HepG2 (cell line): Measurements from ENCODE around the gene LRP10. TPM values are rescaled to one million over a fixed set of nuclear protein-coding genes. Genes with fewer than 3 reads are reported as not detected.

Experiments used
- ATF1 ChIP-seq: IDR thresholded peaks from 2 replicates; pipeline ENCODE4 v1.6.1; 2016; ENCODE audit warnings: mild to moderate bottlenecking, control low read depth
- E2F2 ChIP-seq: sonication (generic); formaldehyde crosslinking; IDR thresholded peaks from 2 replicates; pipeline ENCODE4 v1.4.0; 2020; ENCODE audit warnings: missing genetic modification reagents, borderline replicate concordance
- EED ChIP-seq: sonication (generic); formaldehyde crosslinking; IDR thresholded peaks from 2 replicates; pipeline ENCODE4 v1.5.0; 2020; ENCODE audit warnings: mild to moderate bottlenecking, missing genetic modification reagents
- ESRRA ChIP-seq: sonication (generic); formaldehyde crosslinking; IDR thresholded peaks from 2 replicates; pipeline ENCODE4 v1.5.1; 2020; ENCODE audit warnings: mild to moderate bottlenecking, low read depth, missing genetic modification reagents
- KDM2A ChIP-seq: sonication (generic); formaldehyde crosslinking; IDR thresholded peaks from 2 replicates; pipeline ENCODE4 v1.4.0; 2020; ENCODE audit warnings: low read depth, missing genetic modification reagents, borderline replicate concordance
- NFKB2 ChIP-seq: sonication (generic); formaldehyde crosslinking; IDR thresholded peaks from 2 replicates; pipeline ENCODE4 v1.4.0; 2020; ENCODE audit warnings: missing genetic modification reagents, borderline replicate concordance
- NPAS2 ChIP-seq: sonication (generic); formaldehyde crosslinking; IDR thresholded peaks from 2 replicates; pipeline ENCODE4 v1.8.0; 2022; ENCODE audit warnings: mild to moderate bottlenecking, missing genetic modification reagents, borderline replicate concordance
- PAWR ChIP-seq: sonication (generic); formaldehyde crosslinking; IDR thresholded peaks from 2 replicates; pipeline ENCODE4 v1.4.0; 2020; ENCODE audit warnings: missing genetic modification reagents, mild to moderate bottlenecking, borderline replicate concordance
- PRMT3 ChIP-seq: sonication (generic); formaldehyde crosslinking; IDR thresholded peaks from 2 replicates; pipeline ENCODE4 v1.8.1; 2022; ENCODE audit warnings: low read depth, mild to moderate bottlenecking, moderate library complexity, missing genetic modification reagents, borderline replicate concordance
- RCOR2 ChIP-seq: IDR thresholded peaks from 2 replicates; pipeline ENCODE4 v1.6.1; 2016; ENCODE audit warnings: missing biosample characterization, missing genetic modification reagents
- RFX1 ChIP-seq: fragments of 450-650 bp; IDR thresholded peaks from 2 replicates; pipeline ENCODE4 v1.6.1; 2017
- SP140L ChIP-seq: sonication (generic); formaldehyde crosslinking; IDR thresholded peaks from 2 replicates; pipeline ENCODE4 v1.4.0; 2020; ENCODE audit warnings: missing genetic modification reagents, borderline replicate concordance
- ZNF101 ChIP-seq: sonication (generic); formaldehyde crosslinking; IDR thresholded peaks from 2 replicates; pipeline ENCODE4 v1.4.0; 2020; ENCODE audit warnings: mild to moderate bottlenecking, low read depth, missing genetic modification reagents, borderline replicate concordance
- ZNF296 ChIP-seq: sonication (generic); formaldehyde crosslinking; conservative IDR thresholded peaks from 2 replicates; pipeline ENCODE4 v1.5.0; 2020; ENCODE audit warnings: mild to moderate bottlenecking, missing genetic modification reagents
- ZNF510 ChIP-seq: sonication (generic); formaldehyde crosslinking; IDR thresholded peaks from 2 replicates; pipeline ENCODE4 v1.4.0; 2020; ENCODE audit warnings: low read depth, mild to moderate bottlenecking, missing genetic modification reagents
- ZNF577 ChIP-seq: sonication (generic); formaldehyde crosslinking; IDR thresholded peaks from 2 replicates; pipeline ENCODE4 v1.4.0; 2020; ENCODE audit warnings: mild to moderate bottlenecking, low read depth, missing genetic modification reagents, borderline replicate concordance
- ZNF614 ChIP-seq: IDR thresholded peaks from 2 replicates; pipeline ENCODE4 v1.6.1; 2018; ENCODE audit warnings: missing biosample characterization, missing genetic modification reagents, inconsistent platforms, borderline replicate concordance
- ZNF619 ChIP-seq: sonication (generic); formaldehyde crosslinking; IDR thresholded peaks from 2 replicates; pipeline ENCODE4 v1.4.0; 2020; ENCODE audit warnings: mild to moderate bottlenecking, missing genetic modification reagents
- ZNF629 ChIP-seq: sonication (generic); formaldehyde crosslinking; conservative IDR thresholded peaks from 2 replicates; pipeline ENCODE4 v1.5.0; 2020; ENCODE audit warnings: missing genetic modification reagents
- ZNF816 ChIP-seq: sonication (generic); formaldehyde crosslinking; IDR thresholded peaks from 2 replicates; pipeline ENCODE4 v1.8.0; 2022; ENCODE audit warnings: missing genetic modification reagents, mild to moderate bottlenecking, borderline replicate concordance
- polyA plus RNA-seq, 8 experiments: library from polyadenylated mRNA; depleted of rRNA in 3 of 8; stranded (reverse) in 7 of 8; unstranded in 1 of 8; fragments of >200 nt; fragmentation: Illumina TruSeq in 4 of 8; extraction: Trizol in 4 of 8; gene quantifications; 2 replicates each; pipeline versions ENCODE4 v1.2.1 to v1.2.3, GENCODE V29; 2011 to 2016; ENCODE audit warnings: low read depth in 4 of 8, missing spikeins in 1 of 8, mixed read lengths in 1 of 8; ENCODE audit not compliant: insufficient read depth in 1 of 8
- total RNA-seq, 5 experiments: library from RNA; depleted of rRNA; stranded (reverse); fragments of >200 nt; fragmentation: Illumina TruSeq; extraction: Trizol; gene quantifications; 2 replicates each; pipeline ENCODE4 v1.2.3, GENCODE V29; 2016; ENCODE audit warnings: low read depth in 1 of 5
- TF ChIP-seq, protein P1 (sequence below): sonication (generic); formaldehyde crosslinking; IDR thresholded peaks from 2 replicates; pipeline ENCODE4 v1.5.1; 2020; ENCODE audit warnings: mild to moderate bottlenecking, missing genetic modification reagents, moderate library complexity
- TF ChIP-seq, protein P2 (sequence below): sonication (generic); formaldehyde crosslinking; IDR thresholded peaks from 2 replicates; pipeline ENCODE4 v1.4.0; 2020; ENCODE audit warnings: missing genetic modification reagents
- TF ChIP-seq, protein P3 (sequence below): IDR thresholded peaks from 2 replicates; pipeline ENCODE4 v1.6.1; 2016; ENCODE audit warnings: low read depth, control low read depth

LRP10 gene
- total and polyA plus RNA-seq, 2 of the 13 experiments (the other 11 are each of a cell fraction or from before 2014, with no cell fraction given) = 16.9 to 45.2 TPM

GRCh38 chr14:22872033-22872832, 693 bp downstream of the LRP10 start (continued):
- TF ChIP-seq, protein P1, sequence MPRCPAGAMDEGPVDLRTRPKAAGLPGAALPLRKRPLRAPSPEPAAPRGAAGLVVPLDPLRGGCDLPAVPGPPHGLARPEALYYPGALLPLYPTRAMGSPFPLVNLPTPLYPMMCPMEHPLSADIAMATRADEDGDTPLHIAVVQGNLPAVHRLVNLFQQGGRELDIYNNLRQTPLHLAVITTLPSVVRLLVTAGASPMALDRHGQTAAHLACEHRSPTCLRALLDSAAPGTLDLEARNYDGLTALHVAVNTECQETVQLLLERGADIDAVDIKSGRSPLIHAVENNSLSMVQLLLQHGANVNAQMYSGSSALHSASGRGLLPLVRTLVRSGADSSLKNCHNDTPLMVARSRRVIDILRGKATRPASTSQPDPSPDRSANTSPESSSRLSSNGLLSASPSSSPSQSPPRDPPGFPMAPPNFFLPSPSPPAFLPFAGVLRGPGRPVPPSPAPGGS = peak; percentile 29; the same call in 1 of the 2 replicates
- 0 out of 2 replicates have a peak, but pooled peaks have one; percentile 34 for TF ChIP-seq ZNF101
- peak; percentile 42; the same call in 1 of the 2 replicates for TF ChIP-seq RCOR2 (CRISPR knock-in tag)
- no peak for TF ChIP-seq PRMT3 (CRISPR knock-in tag)
- TF ChIP-seq EED = no peak
- peak; percentile 28; the same call in 1 of the 2 replicates for TF ChIP-seq KDM2A (CRISPR knock-in tag)
- TF ChIP-seq E2F2 (CRISPR knock-in tag) = no peak
- TF ChIP-seq RFX1 = no peak
- TF ChIP-seq ZNF614 = peak; percentile 59; the same call in 1 of the 2 replicates
- 0 out of 2 replicates have a peak, but pooled peaks have one; percentile 15 for TF ChIP-seq ESRRA
- 0 out of 2 replicates have a peak, but pooled peaks have one; percentile 14 for TF ChIP-seq PAWR (CRISPR knock-in tag)
- TF ChIP-seq ATF1 (CRISPR knock-in tag) = no peak
- peak; percentile 34; the same call in 1 of the 2 replicates for TF ChIP-seq NFKB2 (CRISPR knock-in tag)
- no peak; the same call in 1 of the 2 replicates for TF ChIP-seq ZNF629 (CRISPR knock-in tag)
- 0 out of 2 replicates have a peak, but pooled peaks have one; percentile 2 for TF ChIP-seq ZNF577 (CRISPR knock-in tag)
- no peak; the same call in 1 of the 2 replicates for TF ChIP-seq ZNF816 (CRISPR knock-in tag)
- TF ChIP-seq ZNF296 = no peak
- no peak for TF ChIP-seq ZNF619 (CRISPR knock-in tag)
- no peak for TF ChIP-seq NPAS2
- TF ChIP-seq, protein P2, sequence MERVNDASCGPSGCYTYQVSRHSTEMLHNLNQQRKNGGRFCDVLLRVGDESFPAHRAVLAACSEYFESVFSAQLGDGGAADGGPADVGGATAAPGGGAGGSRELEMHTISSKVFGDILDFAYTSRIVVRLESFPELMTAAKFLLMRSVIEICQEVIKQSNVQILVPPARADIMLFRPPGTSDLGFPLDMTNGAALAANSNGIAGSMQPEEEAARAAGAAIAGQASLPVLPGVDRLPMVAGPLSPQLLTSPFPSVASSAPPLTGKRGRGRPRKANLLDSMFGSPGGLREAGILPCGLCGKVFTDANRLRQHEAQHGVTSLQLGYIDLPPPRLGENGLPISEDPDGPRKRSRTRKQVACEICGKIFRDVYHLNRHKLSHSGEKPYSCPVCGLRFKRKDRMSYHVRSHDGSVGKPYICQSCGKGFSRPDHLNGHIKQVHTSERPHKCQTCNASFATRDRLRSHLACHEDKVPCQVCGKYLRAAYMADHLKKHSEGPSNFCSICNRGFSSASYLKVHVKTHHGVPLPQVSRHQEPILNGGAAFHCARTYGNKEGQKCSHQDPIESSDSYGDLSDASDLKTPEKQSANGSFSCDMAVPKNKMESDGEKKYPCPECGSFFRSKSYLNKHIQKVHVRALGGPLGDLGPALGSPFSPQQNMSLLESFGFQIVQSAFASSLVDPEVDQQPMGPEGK (CRISPR knock-in tag) = peak; percentile 59
- TF ChIP-seq ZNF510 = peak; percentile 93; the same call in 1 of the 2 replicates
- TF ChIP-seq, protein P3, sequence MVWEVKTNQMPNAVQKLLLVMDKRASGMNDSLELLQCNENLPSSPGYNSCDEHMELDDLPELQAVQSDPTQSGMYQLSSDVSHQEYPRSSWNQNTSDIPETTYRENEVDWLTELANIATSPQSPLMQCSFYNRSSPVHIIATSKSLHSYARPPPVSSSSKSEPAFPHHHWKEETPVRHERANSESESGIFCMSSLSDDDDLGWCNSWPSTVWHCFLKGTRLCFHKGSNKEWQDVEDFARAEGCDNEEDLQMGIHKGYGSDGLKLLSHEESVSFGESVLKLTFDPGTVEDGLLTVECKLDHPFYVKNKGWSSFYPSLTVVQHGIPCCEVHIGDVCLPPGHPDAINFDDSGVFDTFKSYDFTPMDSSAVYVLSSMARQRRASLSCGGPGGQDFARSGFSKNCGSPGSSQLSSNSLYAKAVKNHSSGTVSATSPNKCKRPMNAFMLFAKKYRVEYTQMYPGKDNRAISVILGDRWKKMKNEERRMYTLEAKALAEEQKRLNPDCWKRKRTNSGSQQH (CRISPR knock-in tag) = no peak
- TF ChIP-seq SP140L = no peak
